Left renal cortex interstitium (tissue), 4 donors: ENCODE data around the gene PPP1R3G. TPM values are rescaled to one million over a fixed set of nuclear protein-coding genes. Genes with fewer than 3 reads are reported as not detected.

Source experiments
- DNase-seq, 4 donors: peaks; one replicate each; pipeline ENCODE4 v3.0.0-alpha.2; 2013; ENCODE audit warnings: low read depth in 4 of 4, low spot score in 2 of 4, missing footprints in 1 of 4
- polyA plus RNA-seq, 4 donors: library from polyadenylated mRNA; unstranded; fragments of 120-200 nt; gene quantifications; one replicate each; pipeline ENCODE4 v1.2.1, GENCODE V29; 2013; ENCODE audit not compliant: insufficient read length in 4 of 4

Gene PPP1R3G
- polyA plus RNA-seq, 4 donors: 2.2 to 3.4 (median 2.3) TPM

DNA sequence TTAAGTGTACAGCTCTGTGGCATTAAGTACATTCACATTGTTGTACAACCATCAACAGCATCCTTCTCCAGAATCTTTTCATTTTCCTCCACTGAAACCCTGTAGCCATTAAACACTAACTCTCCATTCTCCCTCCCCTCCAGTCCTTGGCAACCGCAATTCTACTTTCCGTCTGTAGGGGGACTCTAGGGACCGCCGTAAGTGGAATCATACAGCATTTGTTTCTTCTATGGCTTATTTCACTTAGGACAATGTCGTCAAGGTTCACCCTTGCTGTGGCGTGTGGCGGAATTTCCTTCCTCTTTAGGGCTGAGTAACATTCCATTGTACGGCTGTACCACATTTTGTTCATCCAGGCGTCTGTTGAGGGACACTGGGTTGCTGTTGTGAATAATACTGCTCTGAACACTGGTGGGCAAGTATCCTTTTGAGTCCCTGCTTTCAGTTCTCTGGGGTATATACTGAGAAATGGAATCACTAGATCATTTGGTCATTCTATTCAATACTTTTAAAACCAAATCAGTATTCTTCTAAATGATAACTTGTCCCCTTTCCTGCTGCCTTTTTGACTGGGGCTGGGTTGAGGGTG, 50.7 kb downstream of the PPP1R3G start:
- no peak for DNase-seq

DNA sequence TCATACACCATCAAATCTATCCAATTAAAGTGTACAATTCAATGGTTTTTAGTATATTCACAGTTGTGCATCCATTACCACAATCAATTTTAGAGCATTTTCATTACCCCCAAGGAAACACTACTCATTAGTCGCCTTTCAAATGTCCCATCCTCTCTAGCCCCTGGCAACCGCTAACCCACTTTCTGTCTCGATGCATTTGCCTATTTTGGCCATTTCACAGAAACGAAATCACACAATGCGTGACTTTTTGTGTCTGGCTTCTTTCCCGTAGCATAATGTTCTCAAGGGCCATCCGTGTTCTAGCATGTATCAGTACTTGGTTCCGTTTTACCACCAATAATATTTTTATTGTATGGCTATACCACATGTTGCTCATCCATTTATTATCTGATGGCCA, 51.7 kb downstream of the PPP1R3G start:
- DNase-seq: no peak

Other genes starting within 250 kb of the PPP1R3G start
- 10 to 100 TPM; 11.7 to 12.8 (median 12.1) TPM for gene RPP40, start 81.3 kb upstream of the PPP1R3G start, polyA plus RNA-seq
- gene LYRM4, start 175.6 kb downstream of the PPP1R3G start, polyA plus RNA-seq: 10 to 100 TPM; 36.1 to 43.7 (median 42.7) TPM
- 10 to 100 TPM; 20.4 to 23.0 (median 21.8) TPM for gene FARS2, start 176.2 kb downstream of the PPP1R3G start, polyA plus RNA-seq